HG03108 (cell line): ENCODE results near the gene AP5Z1.

Experiments
- ATAC-seq: cut with Tn5 transposase; IDR thresholded peaks from one replicate; pipeline ENCODE4 v1.9.1; 2021; ENCODE audit warnings: moderate library complexity; ENCODE audit not compliant: unreplicated experiment

Gene AP5Z1

DNA sequence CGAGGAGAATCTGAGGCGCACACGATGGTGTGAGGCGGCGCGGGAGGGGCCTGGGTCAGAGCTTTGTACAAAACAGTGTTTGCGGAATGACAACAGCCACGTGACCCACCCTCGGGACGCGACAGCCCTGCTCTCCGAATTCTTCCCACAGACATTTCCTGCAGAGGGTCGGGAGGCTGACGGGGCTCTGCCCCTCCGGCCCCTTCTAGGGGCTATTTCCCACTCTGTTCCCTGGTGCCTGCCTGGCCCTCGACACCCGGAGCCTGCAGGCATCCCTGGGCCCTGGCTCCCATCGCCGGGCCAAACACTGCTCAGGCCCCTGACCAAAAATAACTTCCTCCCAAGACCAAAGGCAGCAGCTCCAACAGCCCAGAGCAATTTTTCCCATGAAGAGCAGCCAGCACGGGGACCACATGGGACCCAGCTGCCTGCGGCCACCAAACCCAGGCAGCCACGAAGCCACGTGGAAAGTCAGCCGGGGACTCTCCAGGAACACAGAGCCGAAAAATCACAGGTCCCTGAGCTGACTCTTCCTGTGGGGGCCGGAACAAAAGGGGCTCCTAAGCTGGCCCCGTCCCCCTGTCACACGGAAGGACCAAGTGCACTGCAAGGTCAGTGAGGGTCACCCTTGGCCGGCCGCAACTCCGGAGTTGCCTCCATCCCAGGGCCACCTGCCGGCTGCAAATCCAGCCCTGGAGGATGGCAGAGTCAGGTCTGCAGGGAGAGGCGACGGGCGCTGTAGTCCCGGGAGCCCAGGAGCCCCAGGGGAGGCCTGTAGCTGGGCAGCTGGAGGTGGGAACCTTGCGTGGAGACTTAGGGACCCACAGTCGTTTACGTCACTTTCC is 44.4 kb downstream of the AP5Z1 start:
- no peak for ATAC-seq

DNA sequence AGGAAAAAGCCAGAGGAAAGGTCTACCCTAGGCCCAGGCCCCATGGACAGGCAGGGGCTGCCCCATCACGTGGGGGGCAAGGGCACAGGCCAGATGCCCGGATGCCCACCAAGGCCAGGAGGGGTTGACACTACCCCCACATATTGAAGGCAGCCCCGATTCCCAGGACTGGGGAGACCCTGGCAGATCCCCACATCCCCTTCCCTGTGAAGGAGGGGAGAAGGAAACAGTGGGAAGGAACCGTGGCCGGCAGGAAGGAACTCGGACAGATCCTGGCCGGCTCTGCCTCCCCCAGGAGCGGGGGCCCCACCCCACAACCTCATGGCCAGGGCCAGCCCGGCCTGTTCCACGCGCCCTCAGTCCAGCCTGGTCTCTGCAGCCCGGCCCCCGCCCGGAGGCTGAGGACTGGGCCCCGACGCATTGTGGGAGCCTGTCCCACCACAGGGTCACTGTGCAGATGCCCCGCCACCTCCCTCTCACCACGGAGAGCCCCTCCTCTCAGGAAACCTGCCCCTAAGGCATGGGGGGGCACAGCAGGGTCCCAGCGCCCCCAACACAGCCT is 45.1 kb downstream of the AP5Z1 start:
- ATAC-seq: no peak

DNA sequence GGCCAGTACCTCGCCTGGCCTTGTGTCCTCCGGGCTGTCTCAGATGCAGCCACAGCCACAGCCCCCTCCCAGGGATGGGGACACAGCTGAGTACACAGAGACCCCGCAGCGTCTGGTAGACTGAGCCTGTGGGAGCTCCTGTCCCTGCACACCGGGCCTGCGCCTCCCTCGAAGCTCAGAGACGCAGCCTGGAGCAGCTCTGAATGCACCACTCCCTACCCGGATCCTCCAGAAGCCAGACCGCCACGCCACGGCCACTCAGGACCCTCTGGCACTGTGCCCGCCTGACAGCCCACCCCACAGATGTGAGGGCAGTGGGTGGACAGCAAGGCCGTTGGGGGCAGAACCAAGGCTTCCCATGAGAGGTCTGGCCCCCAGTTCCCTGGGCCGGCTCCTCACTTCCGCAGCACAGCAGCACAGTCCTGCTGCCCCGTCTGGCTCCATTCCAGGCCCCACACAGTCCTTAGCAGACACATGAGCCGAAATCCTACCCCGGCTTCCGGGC is 45.6 kb downstream of the AP5Z1 start:
- ATAC-seq: no peak

GRCh38 chr7:4822677-4823076 is 47.3 kb downstream of the AP5Z1 start:
- no peak for ATAC-seq

- no peak for ATAC-seq
Measured at GRCh38 chr7:4823441-4824119, 48.2 kb downstream of the AP5Z1 start.

GRCh38 chr7:4824120-4824775 is 48.8 kb downstream of the AP5Z1 start:
- no peak for ATAC-seq

DNA sequence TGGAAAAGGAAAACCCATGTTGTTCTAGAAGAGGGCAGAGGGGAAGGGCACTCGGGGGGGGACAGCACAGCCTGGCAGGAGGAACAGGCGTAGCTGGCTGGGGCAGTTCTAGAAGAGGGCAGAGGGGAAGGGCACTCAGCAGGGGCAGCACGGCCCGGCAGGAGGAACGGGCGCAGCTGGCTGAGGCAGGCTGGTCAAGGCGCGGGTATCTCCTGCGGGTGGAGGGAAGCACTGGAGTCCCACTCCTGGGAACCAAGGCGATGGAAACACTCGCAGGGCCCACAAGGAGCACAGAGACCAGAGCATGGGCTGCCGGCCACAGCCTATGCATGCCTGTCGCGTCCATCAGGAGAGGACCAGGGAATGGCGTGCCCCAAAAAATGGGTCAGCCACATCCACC is 49.7 kb downstream of the AP5Z1 start:
- no peak for ATAC-seq

GRCh38 chr7:4828720-4829383 is 53.4 kb downstream of the AP5Z1 start:
- no peak for ATAC-seq

DNA sequence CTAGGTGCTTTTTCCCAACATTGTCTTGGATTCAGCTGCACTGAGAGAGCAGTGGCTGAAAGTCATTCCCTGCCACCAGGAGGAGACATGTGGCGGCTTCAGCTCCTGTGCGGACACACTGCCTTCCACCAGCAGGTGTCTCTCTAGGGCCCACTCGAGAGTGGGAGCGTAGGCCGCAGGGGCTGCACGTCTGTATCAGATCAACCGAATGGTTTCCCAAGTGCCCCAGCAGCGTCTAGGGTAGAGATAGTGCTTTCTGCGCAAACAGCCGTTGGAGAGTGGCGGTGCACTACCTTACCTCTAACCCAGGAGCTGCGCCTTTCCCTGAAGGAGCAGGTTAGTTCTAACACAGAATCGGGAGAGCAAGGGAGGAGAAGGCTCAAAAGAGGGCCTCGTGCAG is 54.8 kb downstream of the AP5Z1 start:
- ATAC-seq: no peak

GRCh38 chr7:4831723-4832495 is 56.5 kb downstream of the AP5Z1 start:
- ATAC-seq: no peak

DNA sequence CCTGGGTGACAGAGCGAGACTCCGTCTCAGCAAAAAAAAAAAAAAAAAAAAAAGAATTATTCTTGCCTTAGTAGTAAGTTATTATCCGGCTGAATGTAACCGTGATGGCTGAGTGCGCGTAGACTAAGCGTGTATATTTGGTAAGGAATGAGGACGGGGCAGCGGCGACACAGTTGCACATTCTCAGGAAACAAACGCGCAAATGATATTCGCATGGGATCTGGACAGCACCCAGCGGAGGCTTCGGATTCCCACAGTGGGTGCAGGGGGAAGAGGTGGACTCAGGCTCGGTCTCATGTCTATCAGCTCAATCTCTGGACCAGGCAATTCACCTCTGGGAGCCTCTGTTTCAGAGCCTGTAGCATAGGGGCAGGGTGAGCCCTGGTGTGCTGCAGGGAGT is 57.3 kb downstream of the AP5Z1 start:
- no peak for ATAC-seq

DNA sequence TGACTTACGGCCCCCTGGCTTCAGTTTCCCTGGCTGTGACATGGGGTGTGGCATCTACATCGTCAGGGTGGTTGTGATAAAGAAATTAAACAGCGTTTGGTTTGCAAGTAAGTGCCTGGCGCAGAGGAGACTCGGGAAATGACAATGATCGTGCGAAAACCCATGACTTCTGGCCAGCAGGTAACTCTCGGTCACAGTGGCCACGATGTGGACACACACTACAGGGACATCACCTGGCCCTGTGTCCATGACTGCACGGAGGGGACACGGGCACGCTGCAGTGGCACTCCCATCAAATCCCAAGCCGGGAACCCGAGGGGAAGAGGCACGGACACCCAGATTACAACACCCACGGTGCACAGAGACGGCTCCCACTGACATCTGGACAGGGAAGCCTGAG is 57.8 kb downstream of the AP5Z1 start:
- no peak for ATAC-seq

- no peak for ATAC-seq
Measured at GRCh38 chr7:4833691-4834600, 58.5 kb downstream of the AP5Z1 start.

DNA sequence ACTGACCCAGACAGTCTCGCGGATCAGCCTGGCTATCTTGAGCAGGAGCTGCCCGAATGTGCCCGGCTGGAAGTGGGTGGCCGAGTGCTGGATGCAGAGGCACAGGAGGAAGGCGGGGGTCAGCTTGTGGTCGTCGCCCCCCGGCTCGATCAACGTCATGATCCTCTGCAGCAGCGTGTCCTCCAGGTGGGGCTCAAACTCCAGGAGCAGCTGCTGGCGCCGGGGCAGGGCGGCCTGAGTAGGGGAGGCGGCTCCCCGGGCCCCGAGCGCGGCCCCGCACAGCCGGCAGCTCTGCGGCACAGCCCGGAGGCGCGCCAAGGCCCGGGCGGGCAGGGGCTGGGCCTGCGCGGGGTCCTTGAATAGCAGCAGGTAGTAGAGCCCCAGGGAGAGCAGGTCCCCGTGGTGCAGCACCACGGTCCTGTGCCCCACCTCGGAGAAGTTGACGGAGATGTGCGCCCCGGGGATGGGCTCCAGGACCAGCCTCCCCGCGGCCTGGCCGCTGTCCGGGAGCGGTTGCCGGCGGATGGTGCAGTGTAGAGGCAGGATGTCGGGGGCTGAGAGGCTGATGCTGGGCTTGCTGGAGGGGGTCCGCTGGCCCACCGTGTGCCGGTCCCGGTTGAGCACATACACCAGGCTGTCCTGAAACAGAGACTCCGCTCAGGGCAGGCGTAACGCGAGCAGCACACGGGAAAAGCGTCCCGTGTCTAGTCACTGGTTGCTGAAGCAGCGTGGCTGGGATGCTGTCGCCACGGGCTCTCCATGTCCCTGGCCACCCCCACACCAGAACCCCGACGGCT is 59.4 kb downstream of the AP5Z1 start:
- no peak for ATAC-seq

DNA sequence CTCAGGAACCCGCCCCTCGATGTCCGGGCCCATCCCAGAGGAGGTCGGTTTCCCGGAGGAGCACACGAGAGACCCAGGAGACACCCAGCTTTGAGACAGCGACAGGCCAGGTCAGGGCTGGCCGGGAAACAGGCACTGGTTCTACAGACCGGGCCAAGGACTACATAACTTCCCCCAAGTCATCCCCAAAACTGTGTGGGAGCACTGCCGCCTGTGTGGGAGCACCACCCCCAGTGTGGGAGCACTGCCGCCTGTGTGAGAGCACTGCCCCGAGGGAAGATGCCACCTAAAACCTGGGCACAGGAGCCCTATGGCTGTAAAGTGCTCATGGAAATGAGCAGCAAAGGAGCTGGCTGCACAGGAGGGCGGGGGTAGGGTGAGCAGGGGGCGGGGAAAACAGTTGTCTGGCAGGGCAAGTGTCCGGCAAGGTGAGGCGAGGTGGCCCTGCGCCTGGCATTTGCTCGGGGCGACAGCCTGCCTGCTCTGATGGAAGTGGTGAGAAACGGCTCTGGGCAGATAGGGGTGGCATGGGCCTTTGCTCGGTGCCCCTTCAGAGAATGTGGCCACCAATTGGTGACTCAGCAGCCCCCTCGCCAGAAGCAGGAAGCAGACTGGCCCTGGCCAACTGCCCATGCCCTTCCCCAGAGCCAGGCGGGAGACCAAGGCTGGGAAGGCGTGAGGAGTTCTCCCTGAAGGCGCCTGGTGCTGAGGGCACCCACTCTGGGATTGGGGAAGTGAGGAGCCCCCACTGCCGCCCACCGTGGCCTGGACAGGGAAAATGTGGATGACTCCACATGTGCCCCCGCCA is 60.2 kb downstream of the AP5Z1 start:
- ATAC-seq: no peak

GRCh38 chr7:4836206-4836661 is 60.8 kb downstream of the AP5Z1 start:
- no peak for ATAC-seq

DNA sequence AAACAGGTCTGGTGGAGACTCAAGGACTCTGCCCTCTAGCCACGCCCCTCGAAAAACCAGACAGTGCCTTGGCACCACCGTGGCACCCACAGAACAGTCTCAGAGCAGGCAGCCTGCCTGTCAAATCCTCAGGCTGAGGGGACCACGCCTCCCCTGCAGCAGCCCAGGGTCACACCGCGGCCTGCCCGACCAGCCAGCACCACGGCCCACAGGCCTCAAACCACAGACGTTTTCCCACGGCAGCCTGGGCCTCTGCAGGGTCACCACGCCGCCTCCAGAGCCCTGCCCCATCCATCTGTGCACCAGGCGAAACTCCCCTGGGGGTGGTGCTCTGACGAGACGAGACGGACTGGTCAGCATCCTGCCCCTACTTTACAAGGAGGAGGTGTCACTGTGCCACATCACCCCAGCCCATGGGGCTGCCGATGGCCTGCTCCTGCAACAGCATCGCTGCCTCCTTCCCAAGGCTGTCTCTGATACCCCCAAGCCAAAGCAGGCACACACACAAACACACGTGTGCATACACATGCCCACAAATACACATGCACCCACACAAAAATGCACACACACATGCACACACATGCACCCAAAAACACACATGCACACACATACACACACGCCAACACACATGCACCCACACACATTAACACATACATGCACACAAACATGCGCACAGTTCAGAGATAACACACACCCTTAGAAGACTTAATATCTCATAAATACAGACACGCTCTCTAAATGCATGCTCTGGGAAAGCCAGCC is 61.8 kb downstream of the AP5Z1 start:
- ATAC-seq: no peak
